Natural killer cell treated with Interleukin-12 subunit alpha and Interleukin-12 subunit beta and Interleukin-15 and Interleukin-18, amount 100 ng/mL, for 72 hours (primary cell): ENCODE results near the gene ATP8A2. TPM values are rescaled to one million over a fixed set of nuclear protein-coding genes. Genes with fewer than 3 reads are reported as not detected.

Experiments used
- ATAC-seq, 2 donors: fragments of 150-1000 bp; cut with Tn5 transposase in 1 of 2; sonication (Bioruptor Pico), chemical (Tn5 transposase) in 1 of 2; 2 replicates each; pipeline ENCODE4 v1.10.0; 2021
- DNase-seq: peaks from one replicate; pipeline ENCODE4 v3.0.0; 2022; ENCODE audit warnings: low spot score
- H3K27ac Mint-ChIP-seq, 2 donors: 1 replicate in 1 of 2; 2 replicates in 1 of 2; pipeline ENCODE4 v1.8.0; 2022; ENCODE audit warnings: mixed read lengths in 2 of 2, mild to moderate bottlenecking in 1 of 2, moderate library complexity in 1 of 2
- H3K27me3 Mint-ChIP-seq, 2 donors: 1 replicate in 1 of 2; 2 replicates in 1 of 2; pipeline ENCODE4 v1.8.0; 2022; ENCODE audit warnings: mixed read lengths in 2 of 2
- H3K36me3 Mint-ChIP-seq: one replicate; pipeline ENCODE4 v1.8.0; 2022; ENCODE audit warnings: mixed read lengths
- H3K4me1 Mint-ChIP-seq, 2 donors: 1 replicate in 1 of 2; 2 replicates in 1 of 2; pipeline ENCODE4 v1.8.0; 2022; ENCODE audit warnings: low read depth in 2 of 2, mixed read lengths in 2 of 2, mild to moderate bottlenecking in 1 of 2
- H3K4me3 Mint-ChIP-seq: one replicate; pipeline ENCODE4 v1.8.0; 2022; ENCODE audit warnings: mixed read lengths
- H3K9me3 Mint-ChIP-seq: 2 replicates; pipeline ENCODE4 v1.8.0; 2022; ENCODE audit warnings: mixed read lengths
- total RNA-seq, 2 donors: library from RNA; stranded (reverse); gene quantifications; one replicate each; pipeline ENCODE4 v1.2.3, GENCODE V29; 2022

ATP8A2 gene
- total RNA-seq, 2 donors from 2014 or later = 0.10 to 0.14 TPM

DNA sequence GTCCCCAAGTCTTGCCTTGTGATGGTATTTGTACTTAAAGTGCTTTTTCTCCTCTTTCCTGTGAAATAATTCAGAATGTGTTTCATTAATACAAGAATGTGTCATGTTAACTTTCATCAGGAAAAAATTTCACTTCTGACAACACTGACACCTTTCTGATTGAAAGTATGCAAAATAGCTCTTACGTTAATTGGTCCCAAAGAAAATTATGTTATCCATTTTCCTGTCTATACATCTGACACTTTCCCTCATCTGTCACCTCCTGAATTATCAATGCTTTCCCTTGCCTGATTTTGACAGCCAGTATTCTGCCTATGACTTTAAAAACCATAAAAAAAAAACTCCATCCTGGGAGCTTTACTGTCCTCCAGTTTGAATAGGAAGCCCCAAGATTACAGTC, 336.5 kb downstream of the ATP8A2 start:
- Mint-ChIP-seq H3K27me3 (peaks cover 16 to 26% of the 10 kb centered on the region in 2 donors), H3K4me1 (no peaks in the 10 kb centered on the region), H3K27ac (no peak overlapping the region), H3K36me3 (no peaks in the 10 kb centered on the region), H3K4me3 (no peak overlapping the region), H3K9me3 (no peaks in the 10 kb centered on the region)
- no peak for DNase-seq
- ATAC-seq = no peak

DNA sequence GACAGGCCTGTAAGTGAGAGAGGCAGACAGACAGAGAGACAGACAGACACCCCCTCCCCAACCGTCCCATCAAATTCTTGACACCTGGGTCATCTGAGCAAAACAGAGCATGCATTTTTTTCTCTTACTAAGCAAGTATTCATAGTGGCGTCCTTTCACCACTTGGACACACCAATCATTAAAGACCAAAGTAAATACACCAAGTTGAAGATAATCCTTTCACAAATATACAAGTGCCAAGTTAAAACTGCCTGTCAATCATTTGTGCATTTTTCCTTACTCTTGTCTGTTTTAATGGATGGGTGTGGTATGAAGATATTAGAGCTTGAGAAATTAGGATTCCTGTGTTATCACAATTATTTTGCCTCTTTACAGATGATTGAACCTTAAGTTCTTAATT, 337.3 kb downstream of the ATP8A2 start:
- H3K9me3 Mint-ChIP-seq = no peaks in the 10 kb centered on the region

DNA sequence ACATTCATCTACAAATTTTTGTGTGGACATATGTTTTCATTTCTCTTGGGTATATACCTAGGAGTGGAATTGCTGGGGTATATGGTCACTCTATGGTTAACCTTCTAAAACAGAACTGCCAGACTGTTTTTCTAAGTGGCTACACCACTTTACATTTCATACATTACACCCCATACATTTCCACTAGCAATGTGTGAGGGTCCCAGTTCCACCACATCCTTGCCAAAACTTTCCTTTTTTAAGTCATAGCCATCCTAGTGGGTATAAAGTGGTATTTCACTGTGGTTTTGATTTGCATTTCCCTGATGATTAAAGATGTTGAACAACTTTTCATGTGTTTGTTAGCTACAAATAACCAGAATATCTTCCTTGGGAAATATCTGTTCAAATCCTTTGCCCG, 344.0 kb downstream of the ATP8A2 start:
- H3K36me3 Mint-ChIP-seq = peaks cover 10% of the 10 kb centered on the region
- no peaks in the 10 kb centered on the region for H3K9me3 Mint-ChIP-seq
- ATAC-seq = peak; percentile 64 to 74
- DNase-seq = no peak
- H3K27me3 Mint-ChIP-seq = peaks cover 38 to 61% of the 10 kb centered on the region in 2 donors
- H3K27ac Mint-ChIP-seq = peak overlapping the region in 1 of 2 donors; percentile 10
- peaks cover 10 to 11% of the 10 kb centered on the region in 2 donors for H3K4me1 Mint-ChIP-seq
- no peak overlapping the region for H3K4me3 Mint-ChIP-seq

More for the DNA sequence above, 337.3 kb downstream of the ATP8A2 start:
- Mint-ChIP-seq H3K27ac (no peak overlapping the region), H3K27me3 (peaks cover 19 to 32% of the 10 kb centered on the region in 2 donors), H3K36me3 (no peaks in the 10 kb centered on the region), H3K4me3 (no peak overlapping the region), H3K4me1 (no peaks in the 10 kb centered on the region)
- DNase-seq (no peak), ATAC-seq (peak in 1 of 2 donors; percentile 27)

DNA sequence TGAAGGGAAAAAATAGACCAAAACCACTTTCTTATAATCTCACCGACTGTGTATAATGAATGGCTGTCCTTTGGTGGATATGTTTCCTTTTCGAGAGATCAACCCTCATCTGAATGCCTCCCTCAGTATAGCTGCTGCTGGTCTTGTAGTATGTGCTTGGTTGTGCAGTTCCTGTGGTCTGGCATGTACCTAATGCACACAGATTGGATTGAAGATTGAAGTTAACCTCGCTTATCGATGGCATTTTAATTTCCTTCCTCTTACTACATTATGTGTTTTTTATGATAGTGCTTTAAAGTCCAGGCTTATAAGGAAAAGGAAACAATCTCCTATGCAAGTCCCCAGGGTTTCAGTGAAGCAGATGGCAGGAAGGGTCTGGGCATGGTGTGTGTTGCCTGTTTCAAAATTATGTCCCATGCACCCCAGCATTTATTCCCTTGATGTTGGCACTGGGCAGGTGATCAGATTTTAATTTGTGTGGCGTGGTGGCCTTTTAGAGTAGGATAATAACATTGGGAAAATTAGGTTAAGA, 346.0 kb downstream of the ATP8A2 start:
- H3K27ac Mint-ChIP-seq = no peak overlapping the region
- no peak for DNase-seq
- H3K27me3 Mint-ChIP-seq = peaks cover 35 to 56% of the 10 kb centered on the region in 2 donors
- H3K36me3 Mint-ChIP-seq = peaks cover 10% of the 10 kb centered on the region
- no peak for ATAC-seq
- H3K4me1 Mint-ChIP-seq = peaks cover 10 to 11% of the 10 kb centered on the region in 2 donors
- H3K4me3 Mint-ChIP-seq = no peak overlapping the region
- no peaks in the 10 kb centered on the region for H3K9me3 Mint-ChIP-seq

DNA sequence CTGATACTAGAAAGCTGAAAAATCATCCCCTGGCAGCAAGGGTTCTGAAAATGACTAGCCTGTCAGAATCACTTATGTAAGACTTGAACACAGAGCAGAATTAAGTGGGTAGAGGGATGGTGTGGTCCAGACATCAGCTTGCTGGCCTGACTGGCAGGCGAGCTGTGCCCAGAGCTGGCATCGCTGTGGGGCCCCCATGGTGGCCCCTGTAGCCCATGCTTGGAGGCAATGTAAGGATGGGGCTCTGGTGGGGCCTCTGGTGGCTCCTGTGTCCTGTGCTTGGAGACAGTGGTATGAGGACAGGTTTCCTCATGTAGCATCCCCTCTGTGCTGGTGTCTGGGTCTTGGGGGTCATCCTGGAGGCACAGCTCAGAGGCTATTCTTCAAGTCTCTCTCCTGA, 347.9 kb downstream of the ATP8A2 start:
- Mint-ChIP-seq H3K27ac (no peak overlapping the region), H3K36me3 (peaks cover 10% of the 10 kb centered on the region), H3K4me3 (no peak overlapping the region), H3K4me1 (peaks cover 10 to 14% of the 10 kb centered on the region in 2 donors), H3K9me3 (no peaks in the 10 kb centered on the region), H3K27me3 (peaks cover 31 to 50% of the 10 kb centered on the region in 2 donors)
- ATAC-seq = no peak
- no peak for DNase-seq

DNA sequence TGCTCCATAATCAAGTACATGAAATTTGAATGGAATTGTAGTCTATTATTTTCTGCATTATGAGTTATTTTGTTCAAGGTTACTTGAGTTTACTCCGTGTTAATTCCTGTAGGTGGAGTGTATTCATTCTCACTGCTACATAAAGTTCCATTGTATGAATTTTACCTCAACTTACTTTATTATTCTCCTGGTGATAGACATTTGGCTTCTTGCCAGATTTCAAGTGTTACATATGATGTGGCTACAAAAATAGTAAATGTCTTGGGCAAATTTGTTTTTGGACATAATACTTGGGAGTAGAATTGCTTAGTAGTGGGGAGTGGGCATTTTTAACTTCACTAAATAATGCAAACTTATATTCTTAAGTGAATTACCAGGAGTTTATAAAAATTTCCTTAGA, 351.1 kb downstream of the ATP8A2 start:
- peaks cover 6 to 7% of the 10 kb centered on the region in 2 donors for H3K4me1 Mint-ChIP-seq

DNA sequence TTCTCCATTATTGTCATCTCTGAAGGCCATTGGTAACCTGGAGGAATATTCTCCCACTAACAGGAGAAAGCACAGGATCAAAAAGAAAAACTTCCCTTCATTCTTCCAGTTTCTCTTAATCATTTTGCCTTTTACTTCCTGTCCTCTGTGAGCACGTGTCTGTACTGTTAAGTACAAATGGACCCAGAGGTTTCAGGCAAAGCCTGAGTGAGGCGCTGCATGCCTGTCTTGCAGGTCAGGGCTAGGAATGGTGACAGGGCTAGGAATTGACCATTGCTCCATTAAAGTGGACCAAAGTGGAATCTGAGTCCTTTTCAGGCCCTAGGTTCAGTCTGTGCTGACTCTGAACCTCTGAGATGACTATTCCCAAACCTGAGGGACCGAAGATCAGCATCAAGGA, 353.3 kb downstream of the ATP8A2 start:
- H3K9me3 Mint-ChIP-seq = no peaks in the 10 kb centered on the region
- ATAC-seq (no peak), DNase-seq (no peak)
- H3K36me3 Mint-ChIP-seq = no peaks in the 10 kb centered on the region
- H3K27me3 Mint-ChIP-seq = peaks cover 20 to 28% of the 10 kb centered on the region in 2 donors
- no peak overlapping the region for H3K27ac Mint-ChIP-seq
- H3K4me1 Mint-ChIP-seq = peaks cover 5 to 6% of the 10 kb centered on the region in 2 donors
- no peak overlapping the region for H3K4me3 Mint-ChIP-seq

More for the DNA sequence above, 351.1 kb downstream of the ATP8A2 start:
- no peak overlapping the region for H3K4me3 Mint-ChIP-seq
- H3K27me3 Mint-ChIP-seq = peaks cover 21 to 31% of the 10 kb centered on the region in 2 donors
- no peaks in the 10 kb centered on the region for H3K36me3 Mint-ChIP-seq
- no peaks in the 10 kb centered on the region for H3K9me3 Mint-ChIP-seq
- DNase-seq (no peak), ATAC-seq (no peak)
- H3K27ac Mint-ChIP-seq = no peak overlapping the region

DNA sequence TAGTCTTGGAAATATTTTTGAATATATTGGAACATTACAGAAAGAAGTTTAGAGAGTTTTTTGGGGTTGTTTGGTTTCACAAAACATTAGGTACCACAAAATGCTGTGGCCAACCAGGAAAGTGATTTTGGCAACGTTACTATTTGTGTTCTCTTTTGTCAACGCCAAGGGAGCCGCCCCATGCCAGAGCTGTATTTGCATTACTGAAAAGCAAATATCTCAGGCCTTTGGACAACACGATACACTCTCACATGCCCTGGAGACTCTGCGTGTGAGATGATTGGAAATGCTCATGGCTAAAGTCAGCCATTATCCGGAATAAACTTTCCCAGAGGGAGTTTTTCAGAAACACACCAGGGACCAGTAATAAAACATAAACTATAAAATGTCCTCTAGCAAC, 355.5 kb downstream of the ATP8A2 start:
- ATAC-seq = no peak
- no peak for DNase-seq
- Mint-ChIP-seq H3K27me3 (peaks cover 17 to 26% of the 10 kb centered on the region in 2 donors), H3K4me3 (no peak overlapping the region), H3K4me1 (peaks cover 0 to 3% of the 10 kb centered on the region in 2 donors), H3K36me3 (no peaks in the 10 kb centered on the region), H3K27ac (no peak overlapping the region), H3K9me3 (no peaks in the 10 kb centered on the region)

DNA sequence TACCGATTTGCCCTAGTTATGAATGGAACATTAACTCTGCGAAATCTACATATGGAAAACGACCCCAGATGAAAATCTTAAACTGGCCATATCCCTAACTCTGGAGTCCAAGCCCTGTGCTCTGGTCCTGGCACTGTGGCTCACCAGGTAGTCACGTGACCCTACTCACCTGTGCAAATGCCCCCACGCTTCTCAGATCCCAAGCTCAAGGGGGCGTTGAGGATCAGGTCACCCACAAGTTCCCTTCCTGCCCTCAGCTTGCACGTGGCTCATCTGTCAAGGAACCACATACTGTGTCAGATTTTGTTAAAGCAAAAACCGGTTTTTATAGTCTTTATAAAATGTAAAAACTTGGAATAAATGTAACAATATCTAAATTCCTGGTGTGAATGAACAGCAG, 356.0 kb downstream of the ATP8A2 start:
- Mint-ChIP-seq H3K36me3 (no peaks in the 10 kb centered on the region), H3K27ac (no peak overlapping the region), H3K9me3 (no peaks in the 10 kb centered on the region), H3K4me3 (no peak overlapping the region), H3K4me1 (peaks cover 0 to 3% of the 10 kb centered on the region in 2 donors), H3K27me3 (peaks cover 16 to 20% of the 10 kb centered on the region in 2 donors)
- DNase-seq = no peak
- ATAC-seq = no peak

DNA sequence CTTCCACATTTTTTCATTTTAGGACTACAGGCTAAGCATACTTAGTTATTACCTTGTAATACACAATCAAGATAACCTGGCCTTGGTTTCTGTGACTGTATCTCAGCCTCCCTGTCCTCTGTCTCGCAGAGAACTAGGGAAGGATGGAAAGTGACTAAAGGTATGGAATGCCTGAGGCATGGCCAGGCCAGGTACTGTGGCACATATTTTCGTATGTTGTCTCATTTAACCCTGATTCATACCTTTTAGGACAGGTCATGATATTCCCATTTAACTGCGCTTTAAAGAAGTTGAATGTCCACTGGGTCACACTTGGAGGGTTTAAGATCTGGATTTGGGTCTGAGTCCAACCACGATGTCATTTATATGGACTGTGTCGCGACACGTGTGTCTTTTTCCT, 357.4 kb downstream of the ATP8A2 start:
- Mint-ChIP-seq H3K27me3 (peaks cover 10 to 15% of the 10 kb centered on the region in 2 donors), H3K4me1 (peaks cover 0 to 7% of the 10 kb centered on the region in 2 donors), H3K9me3 (no peaks in the 10 kb centered on the region), H3K27ac (no peak overlapping the region), H3K36me3 (no peaks in the 10 kb centered on the region), H3K4me3 (no peak overlapping the region)
- ATAC-seq = no peak
- DNase-seq = no peak

DNA sequence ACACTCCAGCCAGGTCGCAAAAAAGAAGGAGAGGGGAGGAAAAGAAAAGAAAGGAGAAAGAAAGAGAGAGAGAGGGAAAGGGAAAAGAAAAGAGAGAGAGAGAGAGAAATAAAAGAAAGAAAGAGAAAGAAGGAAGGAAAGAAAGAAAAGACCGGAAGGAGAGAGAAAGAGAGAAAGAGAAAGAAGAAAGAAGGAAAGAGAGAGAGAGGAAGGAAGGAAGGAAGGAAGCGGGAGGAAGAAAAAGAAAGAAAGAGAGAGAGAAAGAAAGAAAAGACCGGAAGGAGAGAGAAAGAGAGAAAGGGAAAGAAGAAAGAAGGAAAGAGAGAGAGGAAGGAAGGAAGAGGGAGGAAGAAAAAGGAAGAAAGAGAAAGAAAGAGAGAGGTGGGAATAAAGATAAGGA, 359.3 kb downstream of the ATP8A2 start:
- no peak overlapping the region for H3K27ac Mint-ChIP-seq
- H3K27me3 Mint-ChIP-seq = peaks cover 10 to 12% of the 10 kb centered on the region in 2 donors
- H3K36me3 Mint-ChIP-seq = no peaks in the 10 kb centered on the region
- peaks cover 0 to 6% of the 10 kb centered on the region in 2 donors for H3K4me1 Mint-ChIP-seq
- H3K4me3 Mint-ChIP-seq = no peak overlapping the region
- ATAC-seq (no peak), DNase-seq (no peak)
- H3K9me3 Mint-ChIP-seq = no peaks in the 10 kb centered on the region

DNA sequence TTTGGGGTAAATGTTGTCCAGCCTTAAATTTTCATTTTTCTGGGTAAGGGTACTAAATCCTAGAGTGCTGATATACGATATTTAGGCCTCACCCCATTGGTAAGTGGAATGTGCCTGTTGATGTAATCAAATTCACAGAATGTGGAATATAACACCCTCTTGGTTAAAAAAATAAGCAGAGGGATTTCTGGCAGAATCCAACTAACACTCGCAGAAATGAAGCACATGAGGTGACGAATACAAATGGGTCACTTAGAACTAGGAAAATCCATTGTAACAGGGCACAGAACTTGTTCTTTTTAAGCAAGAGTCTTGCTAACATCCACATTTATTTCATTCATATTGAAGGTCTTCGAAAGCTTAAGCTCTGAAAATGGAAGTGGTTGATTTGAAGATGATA, 359.8 kb downstream of the ATP8A2 start:
- Mint-ChIP-seq H3K9me3 (no peaks in the 10 kb centered on the region), H3K36me3 (no peaks in the 10 kb centered on the region), H3K27me3 (peaks cover 10 to 12% of the 10 kb centered on the region in 2 donors), H3K4me1 (peaks cover 3 to 8% of the 10 kb centered on the region in 2 donors), H3K4me3 (no peak overlapping the region), H3K27ac (no peak overlapping the region)
- DNase-seq (no peak), ATAC-seq (no peak)

DNA sequence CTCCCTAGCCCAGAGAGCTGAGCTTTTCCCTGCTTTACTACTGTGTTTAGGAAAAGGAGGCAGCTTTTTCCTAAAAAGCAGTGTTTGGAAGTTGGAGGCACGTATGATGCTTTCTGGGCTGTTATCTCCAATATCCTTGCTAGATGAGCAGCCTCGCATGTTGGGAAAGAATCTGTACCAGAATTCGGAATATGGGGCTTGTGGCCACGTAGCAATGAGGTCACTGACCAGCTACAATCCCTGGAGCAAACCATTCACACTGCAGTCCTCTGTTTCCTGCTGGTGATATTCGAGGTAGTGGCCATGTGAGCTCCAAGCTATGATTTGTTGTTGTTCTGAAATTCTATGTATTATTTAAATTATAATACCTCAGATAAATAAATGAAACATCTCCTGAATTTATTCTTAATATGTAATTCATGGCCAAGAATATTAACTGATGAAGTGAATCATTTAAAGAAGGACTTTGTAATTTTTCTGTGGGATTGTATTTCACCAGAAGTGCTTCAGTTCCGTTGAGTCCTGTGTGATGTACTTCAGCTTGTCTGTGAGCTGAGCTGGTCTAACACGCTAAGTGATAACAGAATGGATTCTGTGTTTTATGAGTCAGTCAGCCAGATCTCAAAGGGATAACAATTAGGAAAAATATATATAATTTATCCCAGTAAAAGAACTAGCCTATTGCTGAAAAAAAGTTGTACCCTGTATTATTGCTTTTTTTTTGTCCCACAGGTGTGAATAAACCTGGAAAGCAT, 360.5 kb downstream of the ATP8A2 start:
- peaks cover 8 to 12% of the 10 kb centered on the region in 2 donors for H3K4me1 Mint-ChIP-seq
- no peak for ATAC-seq
- no peak overlapping the region for H3K4me3 Mint-ChIP-seq
- no peak overlapping the region for H3K27ac Mint-ChIP-seq
- DNase-seq = no peak
- no peaks in the 10 kb centered on the region for H3K36me3 Mint-ChIP-seq
- peaks cover 10 to 12% of the 10 kb centered on the region in 2 donors for H3K27me3 Mint-ChIP-seq
- H3K9me3 Mint-ChIP-seq = no peaks in the 10 kb centered on the region

DNA sequence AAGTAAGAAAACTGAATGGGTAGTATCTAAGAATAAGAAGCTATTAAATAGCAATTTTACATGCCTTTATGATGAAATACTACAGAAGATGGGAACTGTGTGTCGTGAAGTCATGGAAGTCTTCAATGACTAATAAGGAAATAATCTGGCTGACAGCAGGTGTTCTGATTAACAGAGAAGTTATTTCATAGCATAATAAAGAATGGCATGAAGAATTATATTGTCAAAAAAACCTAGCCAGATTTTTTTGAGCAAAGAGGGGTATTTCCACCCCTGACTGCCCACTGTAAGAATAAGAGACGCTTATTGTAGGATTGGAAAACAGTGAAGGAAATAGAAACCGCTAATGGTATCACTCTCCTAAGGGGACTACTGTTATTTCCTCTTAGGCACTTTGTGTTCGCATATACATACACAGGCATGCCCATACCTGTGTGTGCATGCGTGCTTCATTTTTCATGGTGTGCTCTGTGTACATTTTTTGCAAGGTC, 361.3 kb downstream of the ATP8A2 start:
- Mint-ChIP-seq H3K9me3 (no peaks in the 10 kb centered on the region), H3K27ac (no peak overlapping the region), H3K4me1 (peaks cover 12 to 16% of the 10 kb centered on the region in 2 donors), H3K36me3 (no peaks in the 10 kb centered on the region), H3K27me3 (peaks cover 10 to 12% of the 10 kb centered on the region in 2 donors), H3K4me3 (no peak overlapping the region)
- DNase-seq = no peak
- ATAC-seq = no peak
